Natural killer cell (primary cell): ENCODE data around the gene AGO3. TPM values are rescaled to one million over a fixed set of nuclear protein-coding genes. Genes with fewer than 3 reads are reported as not detected.

Experiments used
- ATAC-seq, 3 donors: fragments of 150-1000 bp in 2 of 3; fragments of 200-7000 bp in 1 of 3; cut with Tn5 transposase; 1 replicate in 1 of 3; 2 replicates in 2 of 3; pipeline ENCODE4 v1.10.0; 2021; ENCODE audit warnings: mild to moderate bottlenecking in 2 of 3, moderate library complexity in 2 of 3
- DNase-seq, 2 donors: peaks; one replicate each; pipeline versions ENCODE4 v3.0.0 to v3.0.0-alpha.2; 2013 to 2021; ENCODE audit warnings: mixed read lengths in 1 of 2
- H3K27ac ChIP-seq: one replicate; pipeline ENCODE4 v1.5.1; 2013; ENCODE audit warnings: mild to moderate bottlenecking, low read length
- H3K27me3 ChIP-seq: one replicate; pipeline ENCODE4 v1.6.1; 2013; ENCODE audit warnings: low read length; ENCODE audit not compliant: control insufficient read depth, insufficient read depth
- H3K36me3 ChIP-seq: one replicate; pipeline ENCODE4 v1.6.1; 2013; ENCODE audit warnings: low read length; ENCODE audit not compliant: control insufficient read depth, insufficient read depth
- H3K4me1 ChIP-seq: one replicate; pipeline ENCODE4 v1.6.1; 2013; ENCODE audit warnings: low read length; ENCODE audit not compliant: control insufficient read depth, insufficient read depth
- H3K4me3 ChIP-seq: one replicate; pipeline ENCODE4 v1.5.1; 2013; ENCODE audit warnings: low read length
- H3K9me3 ChIP-seq: one replicate; pipeline ENCODE4 v1.6.1; 2013; ENCODE audit warnings: low read length; ENCODE audit not compliant: control insufficient read depth, insufficient read depth
- H3K27ac Mint-ChIP-seq, 2 donors: one replicate each; pipeline ENCODE4 v1.8.0; 2022; ENCODE audit warnings: mild to moderate bottlenecking in 2 of 2, mixed read lengths in 2 of 2, moderate library complexity in 1 of 2
- H3K27me3 Mint-ChIP-seq, 2 donors: one replicate each; pipeline ENCODE4 v1.8.0; 2022; ENCODE audit warnings: low read depth in 2 of 2, mixed read lengths in 2 of 2
- H3K36me3 Mint-ChIP-seq: one replicate; pipeline ENCODE4 v1.8.0; 2022; ENCODE audit warnings: mixed read lengths
- H3K4me1 Mint-ChIP-seq, 2 donors: one replicate each; pipeline ENCODE4 v1.8.0; 2022; ENCODE audit warnings: mixed read lengths in 2 of 2
- H3K4me3 Mint-ChIP-seq: one replicate; pipeline ENCODE4 v1.8.0; 2022; ENCODE audit warnings: mild to moderate bottlenecking, moderate library complexity, mixed read lengths
- H3K9me3 Mint-ChIP-seq, 2 donors: one replicate each; pipeline ENCODE4 v1.8.0; 2022; ENCODE audit warnings: mixed read lengths in 2 of 2
- WGBS: methylation state at CpG from one replicate; pipeline ENCODE4 v1.1.7; 2013; ENCODE audit warnings: missing lambda C conversion rate; ENCODE audit not compliant: insufficient coverage; 5-methylcytosine and 5-hydroxymethylcytosine counted together
- intact Hi-C: fragments of 100-400 bp; cut with micrococcal nuclease; formaldehyde crosslinking; loops from one replicate; pipeline ENCODE4 v1.14.2; 2022
- total RNA-seq, 4 donors: library from RNA; stranded (reverse); fragments of 120-200 nt in 1 of 4; gene quantifications; one replicate each; pipeline versions ENCODE4 v1.2.3 to v1.2.4, GENCODE V29; 2013 to 2022
- TF ChIP-seq, protein P1 (sequence below): fragments of 200-600 bp; IDR thresholded peaks from one replicate; pipeline ENCODE4 v1.8.0; 2022; ENCODE audit warnings: antibody characterized with exemption

AGO3 gene
- total RNA-seq, 3 donors from 2014 or later (not counting 1 experiment from before 2014, with no cell fraction given): 36.5 to 49.6 (median 49.0) TPM

DNA sequence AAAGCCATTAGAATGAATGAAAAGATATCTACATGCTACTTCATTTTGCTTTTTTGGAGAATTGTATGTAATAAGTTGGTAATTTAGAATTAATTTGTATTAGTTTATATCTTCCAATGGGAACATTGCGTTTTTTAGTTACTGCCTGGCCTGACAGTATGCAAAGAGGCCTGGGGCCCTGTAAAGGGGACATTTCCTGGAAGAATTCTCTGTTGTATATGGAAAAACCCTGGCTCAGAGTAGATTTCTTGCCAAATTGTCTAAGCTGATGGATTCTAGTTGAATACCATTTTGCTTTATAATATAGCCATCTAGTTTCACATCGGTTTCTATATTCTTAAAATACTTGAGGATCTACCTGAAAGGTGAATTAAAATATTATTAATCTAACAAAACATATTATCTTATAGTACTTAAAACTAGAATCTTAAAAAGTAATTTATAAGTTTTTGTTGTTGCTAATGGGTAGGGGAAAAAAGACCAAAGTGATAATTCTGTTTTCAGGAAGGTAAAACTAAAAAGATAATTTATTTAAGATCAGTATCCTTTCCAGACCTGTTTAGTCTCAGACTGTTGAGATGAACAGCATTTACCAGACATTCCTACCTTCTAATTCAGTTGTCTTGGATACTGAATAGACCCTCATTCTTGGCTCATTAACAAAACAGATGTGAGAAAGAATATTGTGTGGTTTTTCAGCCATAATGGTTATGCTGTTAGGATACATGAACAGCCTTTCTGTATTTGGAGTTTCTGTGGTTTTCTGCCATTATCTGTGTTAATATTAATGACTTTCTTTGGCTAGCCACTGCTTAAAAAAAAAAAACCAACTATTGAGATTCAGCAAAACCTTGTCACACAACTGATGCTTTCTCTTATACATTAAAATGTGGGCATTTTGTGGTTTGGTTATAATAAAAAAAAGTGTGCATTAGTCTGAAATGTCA is 4.8 kb downstream of the AGO3 start:
- Histone ChIP-seq H3K27ac (no peak overlapping the region), H3K27me3 (no peaks in the 10 kb centered on the region), H3K36me3 (no peaks in the 10 kb centered on the region), H3K4me3 (no peak overlapping the region), H3K4me1 (peaks cover 4% of the 10 kb centered on the region), H3K9me3 (no peaks in the 10 kb centered on the region)
- Mint-ChIP-seq H3K4me3 (no peak overlapping the region), H3K4me1 (peaks cover 17 to 21% of the 10 kb centered on the region in 2 donors), H3K27me3 (no peaks in the 10 kb centered on the region), H3K27ac (no peak overlapping the region), H3K9me3 (no peaks in the 10 kb centered on the region), H3K36me3 (no peaks in the 10 kb centered on the region)
- 73% methylated on average over 1 of the region's 2 CpGs for WGBS
- no peak for DNase-seq
- ATAC-seq: no peak
- TF ChIP-seq, protein P1, sequence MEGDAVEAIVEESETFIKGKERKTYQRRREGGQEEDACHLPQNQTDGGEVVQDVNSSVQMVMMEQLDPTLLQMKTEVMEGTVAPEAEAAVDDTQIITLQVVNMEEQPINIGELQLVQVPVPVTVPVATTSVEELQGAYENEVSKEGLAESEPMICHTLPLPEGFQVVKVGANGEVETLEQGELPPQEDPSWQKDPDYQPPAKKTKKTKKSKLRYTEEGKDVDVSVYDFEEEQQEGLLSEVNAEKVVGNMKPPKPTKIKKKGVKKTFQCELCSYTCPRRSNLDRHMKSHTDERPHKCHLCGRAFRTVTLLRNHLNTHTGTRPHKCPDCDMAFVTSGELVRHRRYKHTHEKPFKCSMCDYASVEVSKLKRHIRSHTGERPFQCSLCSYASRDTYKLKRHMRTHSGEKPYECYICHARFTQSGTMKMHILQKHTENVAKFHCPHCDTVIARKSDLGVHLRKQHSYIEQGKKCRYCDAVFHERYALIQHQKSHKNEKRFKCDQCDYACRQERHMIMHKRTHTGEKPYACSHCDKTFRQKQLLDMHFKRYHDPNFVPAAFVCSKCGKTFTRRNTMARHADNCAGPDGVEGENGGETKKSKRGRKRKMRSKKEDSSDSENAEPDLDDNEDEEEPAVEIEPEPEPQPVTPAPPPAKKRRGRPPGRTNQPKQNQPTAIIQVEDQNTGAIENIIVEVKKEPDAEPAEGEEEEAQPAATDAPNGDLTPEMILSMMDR: no peak
- intact Hi-C loops: no loop called here

GRCh38 chr1:35936838-35937237 is 5.9 kb downstream of the AGO3 start:
- Mint-ChIP-seq H3K36me3 (no peaks in the 10 kb centered on the region), H3K27ac (no peak overlapping the region), H3K27me3 (no peaks in the 10 kb centered on the region), H3K4me1 (peaks cover 22 to 24% of the 10 kb centered on the region in 2 donors), H3K4me3 (no peak overlapping the region), H3K9me3 (no peaks in the 10 kb centered on the region)
- 87% methylated on average over 3 of the region's 3 CpGs for WGBS
- Histone ChIP-seq H3K4me3 (no peak overlapping the region), H3K9me3 (no peaks in the 10 kb centered on the region), H3K36me3 (no peaks in the 10 kb centered on the region), H3K4me1 (peaks cover under 1% of the 10 kb centered on the region), H3K27ac (no peak overlapping the region), H3K27me3 (no peaks in the 10 kb centered on the region)
- TF ChIP-seq, protein P1: no peak
- no peak for ATAC-seq
- DNase-seq: no peak
- intact Hi-C loops: no loop called here

DNA sequence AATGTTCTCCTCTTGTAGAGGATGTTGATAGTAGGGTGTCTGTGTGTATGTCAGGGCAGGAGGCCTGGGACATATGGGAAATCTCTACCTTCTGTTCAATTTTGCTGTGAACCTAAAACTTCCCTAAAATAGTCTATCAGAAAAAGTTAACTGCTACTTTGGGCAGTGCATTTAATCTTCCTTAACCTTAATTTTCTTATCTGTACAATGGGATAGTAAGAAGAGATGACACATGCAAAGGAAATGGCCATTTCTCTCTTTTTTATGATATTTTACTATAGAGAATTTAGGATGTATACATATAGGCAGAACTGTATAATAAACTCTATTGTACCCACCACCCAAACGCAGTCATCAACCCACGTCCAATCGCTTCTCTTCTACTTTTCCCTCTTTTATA is 8.6 kb downstream of the AGO3 start:
- Histone ChIP-seq H3K4me3 (no peak overlapping the region), H3K9me3 (no peaks in the 10 kb centered on the region), H3K4me1 (peaks cover 10% of the 10 kb centered on the region), H3K27ac (no peak overlapping the region), H3K27me3 (no peaks in the 10 kb centered on the region), H3K36me3 (no peaks in the 10 kb centered on the region)
- H3K27ac Mint-ChIP-seq: no peak overlapping the region
- H3K9me3 Mint-ChIP-seq: no peaks in the 10 kb centered on the region
- intact Hi-C loops: no loop called here
- TF ChIP-seq, protein P1: no peak
- DNase-seq: no peak
- H3K27me3 Mint-ChIP-seq: no peaks in the 10 kb centered on the region
- no peaks in the 10 kb centered on the region for H3K36me3 Mint-ChIP-seq
- peaks cover 21 to 23% of the 10 kb centered on the region in 2 donors for H3K4me1 Mint-ChIP-seq
- ATAC-seq: no peak
- WGBS: no CpG with 5 or more reads among the region's 3 CpGs
- H3K4me3 Mint-ChIP-seq: no peak overlapping the region
